ENCODE data around the gene WDR18. TPM values are rescaled to one million over a fixed set of nuclear protein-coding genes. Genes with fewer than 3 reads are reported as not detected.
A peak's percentile ranks its signal among the peaks of the same experiment; 100 is the strongest.

The WDR18 gene
- total RNA-seq, 1 experiment from 2014 or later, result 56.7 TPM

DNA sequence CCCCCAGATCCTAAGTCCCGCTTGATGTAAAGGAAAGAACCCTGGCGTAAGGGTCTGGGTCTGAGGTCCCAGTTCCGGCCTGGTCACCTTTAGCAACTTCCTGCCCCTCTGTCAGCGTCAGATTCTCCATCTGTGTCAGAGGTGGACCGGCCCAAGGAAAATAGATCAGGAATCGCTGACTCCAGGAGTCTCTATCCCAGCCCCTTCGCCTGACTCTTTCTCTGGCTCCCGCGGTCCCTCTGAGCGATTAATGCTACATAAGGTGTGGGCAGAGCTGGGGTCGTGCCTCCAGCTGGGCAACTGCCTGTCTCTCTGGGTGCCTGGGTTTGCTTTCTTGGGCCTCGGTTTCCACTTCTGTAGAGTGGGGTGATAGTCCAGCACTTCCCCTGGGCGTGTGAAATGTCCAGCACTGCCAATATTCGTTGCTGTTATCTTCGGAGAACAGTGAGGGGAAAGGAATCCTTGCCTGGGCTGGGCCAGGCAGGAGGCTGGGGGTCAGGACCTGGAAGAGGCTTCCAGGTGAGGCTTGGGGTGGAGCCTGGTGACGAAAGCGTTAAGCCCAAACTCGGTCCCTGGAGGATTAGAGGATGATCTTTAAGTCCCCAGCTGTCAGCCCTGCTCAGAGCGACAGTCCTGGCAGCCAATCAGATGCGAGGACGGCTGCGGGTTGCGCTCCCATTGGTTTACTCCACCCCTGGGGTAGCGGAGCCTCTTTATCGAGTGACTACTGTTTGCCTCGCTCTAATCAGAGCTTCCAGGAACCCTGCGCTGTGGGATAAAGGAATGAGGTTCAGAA, 56.5 kb downstream of the WDR18 start:
- Histone ChIP-seq H3K9ac (ENCODE audit: low read length) (peak overlapping the region; percentile 71), H3F3A (ENCODE audit: low read length, unreplicated experiment) (no peaks in the 10 kb centered on the region), H3K9me3 (ENCODE audit: low read length) (no peaks in the 10 kb centered on the region), H4K20me1 (ENCODE audit: low read length) (no peaks in the 10 kb centered on the region), H3K4me3 (ENCODE audit: low read length) (peak overlapping the region; percentile 77), H3K36me3 (ENCODE audit: low read depth, low read length) (no peaks in the 10 kb centered on the region; the same call in 1 of the 2 replicates), H3K79me2 (ENCODE audit: low read length) (no peaks in the 10 kb centered on the region), H3K4me2 (ENCODE audit: low read length) (peak overlapping the region; percentile 95), H2AFZ (ENCODE audit: low read length) (peak overlapping the region; percentile 56), H3K9me2 (replicated peaks; ENCODE audit: low read length) (no peaks in the 10 kb centered on the region), H3K4me1 (ENCODE audit: insufficient read depth, low read length) (peaks cover 16% of the 10 kb centered on the region; the same call in 1 of the 2 replicates), H3K27ac (ENCODE audit: low read length) (peak overlapping the region; percentile 33), H3K27me3 (ENCODE audit: low read length) (no peaks in the 10 kb centered on the region)
- peak; percentile 91 for DNase-seq
- CTCF ChIA-PET, result no interaction called here
- intact Hi-C loops (cut with micrococcal nuclease), result no loop called here
- TF ChIP-seq EZH2 (IDR thresholded peaks at IDR 0.05; ENCODE audit: low read length, unreplicated experiment) (no peak), EZH2phosphoT487 (IDR thresholded peaks at IDR 0.05; ENCODE audit: borderline replicate concordance, low read length) (no peak), CTCF (conservative IDR thresholded peaks at IDR 0.05; ENCODE audit: low read depth, low read length) (no peak)
- ATAC-seq, result peak; percentile 66
- POLR2A ChIA-PET (ENCODE audit: unreplicated experiment), result no interaction called here
- BruUV-seq (replicated peaks), result no TSS peak

DNA sequence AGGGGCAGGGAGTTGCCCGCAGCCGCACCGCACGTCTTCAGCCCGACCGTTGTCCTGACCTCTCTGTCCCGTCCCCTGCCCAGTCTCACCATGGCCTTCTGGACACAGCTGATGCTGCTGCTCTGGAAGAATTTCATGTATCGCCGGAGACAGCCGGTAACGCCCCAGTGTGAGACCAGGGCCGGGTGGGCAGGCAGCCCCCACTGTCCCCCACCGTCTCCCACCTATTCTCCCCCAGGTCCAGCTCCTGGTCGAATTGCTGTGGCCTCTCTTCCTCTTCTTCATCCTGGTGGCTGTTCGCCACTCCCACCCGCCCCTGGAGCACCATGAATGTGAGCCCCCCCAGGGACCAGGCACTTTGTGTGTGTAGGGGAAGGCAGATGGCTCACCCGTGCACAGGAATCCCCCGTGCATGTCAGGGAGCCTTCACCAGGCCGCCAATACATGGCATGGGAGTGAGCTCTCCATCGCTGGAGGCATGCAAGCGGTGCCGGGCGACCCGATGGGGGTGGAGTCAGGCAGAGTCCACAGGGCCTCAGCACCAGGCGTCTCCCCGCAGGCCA, 57.2 kb downstream of the WDR18 start:
- ATAC-seq, result no peak
- no peaks in the 10 kb centered on the region for H3K79me2 ChIP-seq (ENCODE audit: low read length)
- CTCF ChIA-PET, result no interaction called here
- H3K27ac ChIP-seq (ENCODE audit: low read length), result no peak overlapping the region
- intact Hi-C loops (cut with micrococcal nuclease), result no loop called here
- no peaks in the 10 kb centered on the region for H3F3A ChIP-seq (ENCODE audit: low read length, unreplicated experiment)
- no peak overlapping the region for H3K9ac ChIP-seq (ENCODE audit: low read length)
- no peaks in the 10 kb centered on the region for H3K9me2 ChIP-seq (replicated peaks; ENCODE audit: low read length)
- H2AFZ ChIP-seq (ENCODE audit: low read length), result 0 out of 2 replicates have a peak overlapping the region, but pooled peaks have one; percentile 73
- no TSS peak for BruUV-seq (replicated peaks)
- H3K36me3 ChIP-seq (ENCODE audit: low read depth, low read length), result no peaks in the 10 kb centered on the region; the same call in 1 of the 2 replicates
- H3K4me1 ChIP-seq (ENCODE audit: insufficient read depth, low read length), result peaks cover 16% of the 10 kb centered on the region; the same call in 1 of the 2 replicates
- DNase-seq, result no peak
- POLR2A ChIA-PET (ENCODE audit: unreplicated experiment), result no interaction called here
- TF ChIP-seq EZH2phosphoT487 (IDR thresholded peaks at IDR 0.05; ENCODE audit: borderline replicate concordance, low read length) (no peak), EZH2 (IDR thresholded peaks at IDR 0.05; ENCODE audit: low read length, unreplicated experiment) (no peak), CTCF (conservative IDR thresholded peaks at IDR 0.05; ENCODE audit: low read depth, low read length) (no peak)
- peak overlapping the region; percentile 95 for H3K4me2 ChIP-seq (ENCODE audit: low read length)
- H3K4me3 ChIP-seq (ENCODE audit: low read length), result peak overlapping the region; percentile 77
- H4K20me1 ChIP-seq (ENCODE audit: low read length), result no peaks in the 10 kb centered on the region
- no peaks in the 10 kb centered on the region for H3K27me3 ChIP-seq (ENCODE audit: low read length)
- no peaks in the 10 kb centered on the region for H3K9me3 ChIP-seq (ENCODE audit: low read length)
